Activated T-helper 9 cell treated with anti-CD3 and anti-CD28 coated beads, Interleukin-2, amount 50 U/mL, for 16 hours (primary cell): ENCODE data around the gene RORC.
"Not testable (repeated sequence)": the region's sequence is repeated elsewhere in the genome, so short reads cannot be mapped to it uniquely, and the experiment has no call there.

Experiments used
- DNase-seq: peaks from one replicate; pipeline ENCODE4 v3.0.0-alpha.2; 2020; ENCODE audit warnings: low read depth

The RORC gene

DNA sequence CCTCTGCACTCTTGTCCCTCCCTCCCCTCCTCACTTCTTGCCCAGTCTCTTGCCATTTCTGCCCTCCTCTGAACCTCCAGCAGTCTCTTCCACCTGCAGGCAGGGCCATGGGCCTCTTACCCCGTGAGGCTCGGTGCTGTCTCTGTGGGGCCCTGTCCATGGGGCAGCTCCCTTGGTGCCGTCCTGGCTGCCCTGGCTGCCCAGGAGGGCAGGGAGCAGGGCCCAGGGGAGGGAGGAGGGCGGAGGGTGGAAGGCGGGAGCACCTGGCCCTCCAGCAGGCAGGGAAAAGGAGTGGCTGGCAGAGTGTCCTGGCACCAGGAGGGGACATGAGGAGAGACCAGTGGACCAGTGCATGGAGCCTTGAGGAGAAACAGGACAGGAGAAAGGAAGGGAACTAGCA is at the start of gene RORC:
Gene RORC (minus strand): TSS at position 198 of the 400 bp plus-strand sequence. CDS start 38 bp downstream, at position 160.
- DNase-seq, result no peak

DNA sequence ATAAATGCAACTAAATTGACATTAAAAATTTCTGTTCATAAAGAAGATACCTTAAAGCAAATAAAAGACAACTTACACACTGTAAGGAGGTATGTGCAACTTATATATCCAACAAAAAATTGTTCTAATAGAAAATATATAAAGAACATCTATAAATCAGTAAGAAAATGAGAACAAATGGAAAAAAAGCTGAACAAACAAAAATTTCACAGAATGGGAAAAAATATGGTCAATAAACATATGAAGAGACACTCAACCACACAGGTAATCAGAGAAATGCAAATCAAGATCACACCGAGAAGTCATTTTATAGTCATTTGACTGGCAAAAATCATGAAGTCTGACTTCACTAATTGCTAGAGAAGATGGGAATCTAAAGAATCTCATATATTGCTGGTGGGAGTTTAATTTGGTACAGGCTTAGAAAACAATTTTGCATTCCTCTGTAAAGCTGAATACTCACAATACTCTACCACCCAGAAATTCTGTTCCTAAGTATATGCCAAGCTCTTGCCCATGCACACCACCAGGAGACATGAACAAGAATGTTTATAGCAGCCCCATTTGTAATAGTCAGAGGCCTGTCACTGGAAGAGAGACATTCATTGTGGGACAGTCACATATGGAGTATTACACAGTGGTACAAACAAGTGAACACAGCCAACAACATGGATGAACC is 44.0 kb upstream of the RORC start:
- no peak for DNase-seq

DNA sequence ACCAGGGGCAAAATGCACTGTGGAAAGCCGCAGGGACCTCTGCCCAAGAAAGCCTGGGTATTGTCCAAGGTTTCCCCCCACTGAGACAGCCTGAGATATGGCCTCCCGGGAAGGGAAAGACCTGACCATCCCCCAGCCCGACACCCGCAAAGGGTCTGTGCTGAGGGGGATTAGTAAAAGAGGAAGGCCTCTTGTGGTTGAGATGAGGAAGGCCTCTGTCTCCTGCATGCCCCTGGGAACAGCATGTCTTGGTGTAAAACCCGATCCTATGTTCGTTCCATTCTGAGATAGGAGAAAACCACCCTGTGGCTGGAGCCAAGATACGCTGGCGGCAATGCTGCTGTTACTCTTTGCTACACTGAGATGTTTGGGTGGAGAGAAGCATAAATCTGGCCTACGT is 41.2 kb upstream of the RORC start:
- not testable (repeated sequence) for DNase-seq

DNA sequence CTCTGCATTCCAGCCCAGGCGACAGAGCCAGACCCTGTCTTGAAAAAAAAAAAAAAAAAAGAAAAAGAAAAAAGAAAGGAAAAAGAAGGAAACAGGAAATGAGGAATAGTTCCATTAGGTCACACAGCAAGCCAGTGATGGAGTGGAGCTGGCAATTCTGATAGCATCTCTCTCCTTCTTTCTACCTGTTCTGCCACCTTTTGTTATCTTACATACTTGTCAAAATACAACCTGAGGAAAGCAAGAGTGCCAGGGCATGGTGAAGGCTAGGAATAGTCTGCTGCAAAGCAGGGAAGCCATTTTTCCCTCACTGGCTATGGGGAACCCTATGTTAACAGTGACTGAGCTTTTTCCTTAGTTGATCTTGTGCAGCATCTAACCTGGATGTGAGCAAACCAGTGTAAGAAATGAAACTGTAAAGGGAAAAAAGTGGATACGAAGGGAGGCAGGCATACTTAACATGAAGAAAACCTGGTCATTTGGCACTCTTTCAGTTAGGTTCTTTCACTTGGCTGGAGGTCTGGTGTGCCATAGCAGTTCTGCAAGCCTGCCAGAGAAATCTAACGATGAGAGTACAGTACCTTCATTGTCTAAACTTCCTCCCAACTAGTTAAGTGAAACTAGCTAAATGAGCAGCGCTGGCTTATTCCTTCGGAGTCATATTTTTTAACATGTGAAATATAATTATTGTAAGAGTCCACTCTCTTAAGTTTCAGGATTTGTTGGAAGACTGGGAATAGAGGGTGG is 39.9 kb upstream of the RORC start:
- DNase-seq, result no peak

DNA sequence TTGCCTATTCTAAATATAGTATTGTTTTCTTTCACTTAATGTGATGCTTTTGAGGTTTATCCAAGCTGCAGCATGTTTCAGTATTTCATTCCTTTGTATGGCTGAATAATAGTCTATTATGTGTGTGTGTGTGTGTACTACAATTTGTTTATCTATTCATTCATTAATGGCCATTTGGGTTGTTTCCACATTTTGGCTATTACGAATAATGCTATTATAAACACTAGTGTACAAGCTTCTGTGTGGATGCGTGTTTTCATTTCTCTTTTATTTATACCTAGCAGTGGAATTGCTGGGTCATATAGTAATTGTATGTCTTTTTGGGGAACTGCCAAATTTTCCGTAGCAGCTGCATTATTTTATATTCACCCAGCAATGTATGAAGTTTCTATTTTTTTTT is 36.9 kb upstream of the RORC start:
- no peak for DNase-seq

DNA sequence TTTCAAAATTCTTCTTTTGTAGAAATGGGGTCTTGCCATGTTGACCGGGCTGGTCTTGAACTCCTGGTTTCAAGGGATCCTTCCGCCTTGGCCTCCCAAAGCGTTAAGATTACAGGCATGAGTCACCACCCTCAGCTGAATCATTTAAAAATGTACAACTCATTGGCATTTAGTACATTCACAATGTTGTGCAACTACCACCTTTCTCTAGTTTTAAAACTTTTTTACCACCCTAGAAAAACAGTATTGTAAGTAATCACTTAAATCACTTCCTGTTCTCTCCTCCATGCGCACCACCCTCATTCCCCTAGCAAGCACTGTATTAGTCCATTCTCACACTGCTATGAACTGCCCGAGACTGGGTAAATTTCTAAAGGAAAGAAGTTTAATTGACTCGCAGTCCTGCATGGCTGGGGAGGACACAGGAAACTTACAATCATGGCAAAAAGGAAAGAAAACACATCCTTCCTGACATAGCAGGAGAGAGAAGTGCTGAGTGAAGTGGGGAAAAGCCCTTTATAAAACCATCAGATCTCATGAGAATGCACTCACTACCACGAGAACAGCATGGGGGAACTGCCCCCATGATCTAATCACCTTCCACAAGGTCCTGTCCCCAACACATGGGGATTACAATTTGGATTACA is 36.3 kb upstream of the RORC start:
- DNase-seq, result no peak

DNA sequence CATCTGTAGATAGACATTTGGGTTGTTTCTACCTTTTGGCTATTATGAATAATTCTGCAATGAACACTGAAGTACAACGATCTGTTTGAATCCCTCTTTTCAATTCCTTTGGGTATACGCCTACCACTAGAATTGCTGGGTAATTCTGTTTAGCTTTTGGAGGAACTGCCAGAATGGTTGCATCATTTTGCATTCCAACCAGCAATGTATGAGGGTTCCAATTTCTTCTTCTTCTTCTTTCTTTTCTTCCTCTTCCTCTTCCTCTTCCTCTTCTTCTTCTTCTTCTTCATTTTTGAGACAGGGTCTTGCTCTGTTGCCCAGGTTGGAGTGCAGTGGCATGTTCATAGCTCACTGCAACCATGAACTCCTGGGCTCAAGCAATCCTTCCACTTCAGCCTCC is 35.7 kb upstream of the RORC start:
- no peak for DNase-seq

DNA sequence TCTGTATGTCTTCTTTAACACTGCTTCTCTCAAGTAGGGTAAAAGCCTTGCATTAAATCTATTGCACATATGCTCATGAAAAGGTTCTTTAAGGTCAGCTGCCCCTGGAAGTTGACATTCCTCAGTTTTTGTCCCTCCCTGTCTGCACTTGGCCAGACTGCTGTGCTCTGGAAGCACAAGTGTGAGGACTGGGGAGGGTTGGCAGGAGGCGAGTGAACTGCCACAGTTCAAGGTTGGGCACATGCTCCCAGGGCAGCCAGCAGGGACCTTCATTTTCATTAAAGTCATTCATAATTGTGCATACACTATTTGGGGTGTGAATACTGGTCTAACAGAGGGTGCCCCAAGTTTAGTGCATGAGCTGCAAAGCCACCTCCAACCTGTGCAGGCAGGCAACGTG is 32.8 kb upstream of the RORC start:
- DNase-seq, result no peak

DNA sequence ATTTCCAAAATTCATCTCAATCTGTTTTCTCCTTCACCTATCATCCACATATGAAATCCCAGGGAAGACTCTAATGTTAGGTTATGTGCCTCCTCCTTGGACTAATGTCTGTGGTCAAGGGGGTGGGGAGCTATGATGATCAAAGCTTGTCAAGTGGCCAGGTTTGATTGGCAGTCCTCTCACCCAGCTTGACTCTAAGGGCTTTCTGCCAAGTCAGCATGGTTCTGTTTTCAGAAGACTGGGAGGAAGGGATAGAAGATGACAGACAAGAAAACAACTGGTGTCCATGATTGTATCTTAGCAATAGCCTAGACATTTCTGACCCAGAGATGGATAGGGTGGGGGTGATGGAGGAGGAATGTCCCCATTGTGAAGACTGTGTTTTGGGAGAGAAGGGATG is 31.0 kb upstream of the RORC start:
- DNase-seq, result no peak

DNA sequence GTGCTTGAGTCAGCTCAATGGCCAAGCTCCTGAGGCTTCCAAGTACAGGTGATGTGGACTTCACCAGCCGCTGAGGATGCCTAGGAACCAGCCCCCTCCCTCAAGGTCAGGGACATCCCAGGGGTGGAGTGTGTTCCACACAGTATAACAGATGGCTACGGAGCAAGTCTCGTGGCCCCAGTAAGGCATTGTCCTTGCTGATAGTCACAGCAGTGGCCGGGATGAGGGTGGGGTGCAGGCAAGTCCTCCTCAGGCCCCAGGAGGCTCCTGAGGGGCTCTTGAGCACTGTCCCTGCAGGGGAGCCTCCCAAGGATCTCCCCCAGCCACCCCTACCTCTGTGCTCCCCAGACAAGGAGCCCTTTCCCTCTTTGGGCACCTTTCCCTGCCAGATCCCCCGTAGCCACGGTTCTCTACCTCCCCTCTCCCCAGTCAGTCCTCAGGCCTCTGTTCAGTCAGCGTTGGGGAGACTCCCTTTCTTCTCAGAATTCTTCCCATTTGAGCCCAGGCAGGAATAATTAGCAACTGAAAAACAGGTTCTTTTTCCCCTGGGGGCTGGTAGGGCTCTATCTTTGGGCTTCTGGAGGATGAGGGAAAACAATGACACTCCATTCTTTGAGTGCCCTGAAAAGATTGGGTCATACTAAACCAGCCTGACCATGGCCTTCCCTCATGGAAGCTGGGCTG is 29.0 kb upstream of the RORC start:
- no peak for DNase-seq

DNA sequence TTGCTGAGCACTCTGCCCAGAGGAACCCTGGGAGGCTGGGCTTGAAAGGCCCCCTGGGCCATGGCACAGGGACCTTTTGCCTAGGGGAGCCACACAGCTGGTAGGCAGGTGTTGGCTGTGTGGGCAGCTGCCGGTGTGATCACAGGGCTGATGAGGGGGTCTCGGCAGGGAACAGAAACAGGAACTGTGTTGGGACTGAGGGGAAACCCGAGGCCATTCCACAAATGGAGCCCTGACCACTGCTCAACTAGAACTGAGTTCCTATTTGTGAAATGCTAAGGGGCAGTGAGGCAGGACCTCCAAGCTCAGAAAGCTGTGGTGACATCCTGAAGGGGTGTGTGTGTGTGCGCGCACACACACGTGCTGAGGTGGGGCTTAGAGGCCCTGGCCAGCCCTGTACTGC is 28.3 kb upstream of the RORC start:
- no peak for DNase-seq

DNA sequence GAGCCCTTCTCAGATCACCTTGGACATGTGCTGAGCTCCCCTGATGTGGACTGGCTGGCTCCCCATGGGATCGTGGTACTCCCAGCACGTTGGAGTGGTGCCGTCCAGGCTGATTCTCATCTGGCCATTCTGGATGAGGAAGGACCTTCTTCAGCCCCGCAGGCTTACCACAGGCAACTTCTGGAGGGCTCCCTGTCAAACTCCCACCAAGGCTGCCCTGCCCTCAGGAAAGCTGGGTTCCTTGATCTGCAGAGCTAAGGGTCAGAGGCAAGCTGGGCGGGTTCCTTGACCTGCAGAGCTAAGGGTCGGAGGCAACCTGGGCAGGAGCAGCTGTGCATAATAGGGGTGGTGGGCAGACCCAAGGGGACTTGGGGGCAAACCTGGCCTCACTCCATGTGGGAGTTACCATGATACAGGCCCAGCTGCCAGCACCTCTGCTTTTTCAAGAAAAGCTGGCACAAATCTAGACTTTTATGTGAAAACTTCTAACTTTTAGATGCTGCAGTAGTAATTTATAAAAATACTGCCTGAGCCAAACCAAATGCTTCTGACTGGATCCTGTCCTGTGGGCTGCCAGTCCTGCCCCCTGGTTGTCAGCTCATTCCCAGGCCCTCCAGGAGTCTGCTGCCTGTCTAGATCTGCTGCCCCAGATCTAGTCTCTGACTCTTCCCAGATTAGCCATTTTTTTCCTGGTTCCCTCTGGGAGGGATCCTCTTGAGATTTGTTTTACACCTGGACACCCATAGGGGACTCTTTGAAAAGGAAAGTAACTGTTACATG is 27.5 kb upstream of the RORC start:
- no peak for DNase-seq

DNA sequence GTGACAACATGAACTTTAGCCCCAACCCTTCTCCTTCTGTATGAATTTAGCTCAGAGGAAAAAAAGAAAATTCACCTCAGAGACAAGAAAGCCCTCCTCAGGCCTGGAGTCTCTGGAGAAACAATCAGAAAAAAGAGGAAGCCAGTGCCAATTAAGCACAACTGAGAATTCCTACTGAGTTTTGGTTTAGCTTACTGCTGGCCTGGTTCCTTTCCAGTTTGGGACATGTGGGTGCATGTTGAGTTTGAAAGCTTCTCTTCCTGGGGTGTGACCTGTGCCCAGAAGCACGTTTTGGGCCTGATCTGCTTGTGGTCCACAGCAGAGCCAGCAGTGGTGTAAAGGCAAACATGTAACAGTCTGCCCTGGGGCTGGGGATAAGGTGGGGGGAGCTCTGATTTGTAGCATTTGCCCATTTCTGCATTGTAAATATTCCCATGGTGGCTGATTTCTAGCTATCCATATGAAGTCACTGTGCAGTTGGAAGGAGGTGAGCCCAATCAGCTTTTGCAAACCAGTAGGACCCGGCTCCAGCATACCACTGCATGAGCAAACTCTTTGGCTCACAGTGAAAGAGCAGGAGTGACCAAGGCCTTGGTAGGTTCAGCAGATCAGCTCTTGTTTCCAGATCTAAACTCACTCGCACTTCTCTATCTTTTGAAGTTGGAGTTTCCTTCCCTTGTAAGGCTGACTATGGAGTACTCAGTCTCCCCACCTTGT is 26.6 kb upstream of the RORC start:
- DNase-seq, result no peak

DNA sequence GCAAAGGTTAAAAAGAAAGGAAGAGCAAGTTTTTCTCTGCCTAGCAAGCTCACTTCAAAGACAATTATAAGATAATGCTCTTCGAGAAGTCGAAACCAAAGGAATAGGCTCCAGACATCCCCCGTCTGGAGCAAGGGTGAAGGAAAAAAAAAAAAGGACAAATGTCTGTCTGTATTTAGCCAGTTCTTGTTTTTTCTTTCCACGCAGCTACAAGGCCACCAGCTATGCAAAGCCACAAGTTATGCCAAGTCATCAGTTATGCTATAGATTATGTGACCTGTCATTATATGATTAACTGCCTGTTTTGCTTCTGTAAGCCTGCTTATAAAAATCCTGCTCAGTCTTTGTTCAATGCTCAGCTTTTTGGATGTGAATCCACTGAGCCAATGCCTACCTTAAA is 24.3 kb upstream of the RORC start:
- DNase-seq, result no peak

DNA sequence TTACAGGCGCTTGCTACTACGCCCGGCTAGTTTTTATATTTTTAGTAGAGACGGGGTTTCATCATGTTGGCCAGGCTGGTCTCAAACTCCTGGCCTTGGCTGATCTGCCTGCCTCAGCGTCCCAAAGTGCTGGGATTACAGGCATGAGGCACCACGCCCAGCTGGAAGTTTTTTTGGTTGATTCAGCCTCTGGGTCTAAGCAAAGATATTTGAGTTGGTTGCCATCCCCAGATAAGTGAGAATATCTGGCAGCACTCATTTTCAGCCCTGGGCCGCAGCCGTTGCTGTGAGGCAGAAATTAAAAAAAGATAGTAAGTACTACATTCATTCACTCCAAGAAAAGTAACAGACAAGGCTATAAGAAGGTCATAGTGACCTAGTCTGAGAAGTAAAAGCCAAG is 23.9 kb upstream of the RORC start:
- DNase-seq, result not testable (repeated sequence)

DNA sequence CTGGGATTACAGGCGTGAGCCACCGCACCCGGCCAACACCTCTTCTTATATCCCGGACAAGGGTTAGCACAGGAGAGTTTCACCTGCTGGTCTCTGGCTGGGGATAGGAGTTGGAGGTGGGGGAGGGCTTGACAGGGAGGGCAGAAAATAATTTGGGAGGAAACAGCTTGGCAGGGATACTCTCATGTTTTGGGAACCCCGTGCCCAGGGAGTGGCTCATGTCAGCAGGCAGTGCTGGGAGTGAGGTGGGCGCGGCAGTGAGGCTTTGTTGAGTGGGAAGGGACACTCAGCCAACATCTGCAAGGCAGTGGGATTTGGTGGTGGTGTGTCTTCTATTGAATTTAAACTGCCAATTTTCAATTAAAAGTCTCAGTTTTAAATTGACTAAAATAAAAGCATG is 23.1 kb upstream of the RORC start:
- no peak for DNase-seq

DNA sequence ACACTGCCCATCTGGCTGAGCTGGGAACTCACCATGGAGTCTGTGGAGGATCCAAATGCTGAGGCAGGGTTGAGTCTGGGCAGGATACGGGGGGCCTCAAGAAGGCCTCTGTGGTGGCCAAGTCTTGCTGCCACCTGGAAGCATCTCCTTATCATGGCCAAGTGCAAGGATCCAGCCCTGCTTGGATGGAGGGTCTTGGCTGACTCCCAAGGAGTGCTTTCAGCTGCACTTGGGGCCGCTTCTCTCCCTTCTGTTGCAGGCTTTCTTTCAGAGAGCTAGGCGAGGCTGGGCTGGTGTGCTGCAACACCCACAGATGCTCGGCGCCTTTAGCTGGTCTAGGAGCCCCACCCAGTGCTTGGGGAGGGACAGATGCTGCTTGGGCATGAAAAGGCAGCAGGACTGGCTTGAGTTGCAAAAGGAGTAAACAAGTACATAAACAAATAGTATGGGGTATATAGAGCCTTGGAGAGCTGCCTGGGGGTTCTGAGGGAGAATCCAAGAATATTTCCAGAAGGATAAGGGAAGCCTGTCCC is 21.9 kb upstream of the RORC start, which contains the start of gene THEM5:
Gene THEM5 (minus strand): TSS at position 302 of the 533 bp plus-strand sequence. CDS start 147 bp downstream, at position 155.
- DNase-seq, result no peak

DNA sequence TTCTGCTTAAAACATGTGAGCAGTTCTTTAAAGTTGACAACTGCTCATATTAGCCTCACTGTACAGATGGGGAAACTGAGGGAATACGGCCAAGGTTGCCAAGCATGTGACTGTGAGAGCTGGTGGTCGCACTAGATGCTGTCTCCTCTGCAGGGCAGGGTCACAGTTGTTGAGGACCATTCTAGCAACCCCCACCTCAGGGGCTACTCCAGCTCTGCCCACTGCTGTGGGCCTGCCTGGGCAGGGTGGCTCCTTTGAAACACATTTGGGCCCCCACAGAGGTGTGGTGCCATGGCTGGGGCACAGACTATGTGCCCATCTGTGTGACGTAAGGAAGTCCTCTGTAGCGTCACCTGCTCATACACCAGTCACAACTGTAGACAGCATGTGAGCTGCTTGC is 21.1 kb upstream of the RORC start:
- no peak for DNase-seq

DNA sequence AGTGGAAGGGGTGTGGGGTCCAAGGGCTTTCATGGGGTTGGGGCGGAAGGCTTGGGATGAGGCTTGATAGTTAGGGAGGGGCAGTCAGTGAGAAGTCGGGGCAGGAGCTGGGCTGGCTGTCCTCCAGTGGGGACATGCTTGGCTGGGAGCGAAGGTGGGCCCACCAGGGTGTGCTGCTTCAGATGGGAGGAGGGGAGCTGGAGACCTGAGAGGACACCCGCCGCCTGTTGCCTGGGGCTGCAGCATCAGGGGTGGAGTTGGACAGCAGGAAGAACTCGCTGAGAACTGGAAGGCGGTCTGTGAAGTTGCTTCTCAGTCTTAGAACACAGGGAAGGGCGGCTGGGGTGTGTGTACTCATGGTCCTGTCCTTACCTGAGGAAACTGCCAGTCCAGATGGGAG is 20.3 kb upstream of the RORC start:
- no peak for DNase-seq

DNA sequence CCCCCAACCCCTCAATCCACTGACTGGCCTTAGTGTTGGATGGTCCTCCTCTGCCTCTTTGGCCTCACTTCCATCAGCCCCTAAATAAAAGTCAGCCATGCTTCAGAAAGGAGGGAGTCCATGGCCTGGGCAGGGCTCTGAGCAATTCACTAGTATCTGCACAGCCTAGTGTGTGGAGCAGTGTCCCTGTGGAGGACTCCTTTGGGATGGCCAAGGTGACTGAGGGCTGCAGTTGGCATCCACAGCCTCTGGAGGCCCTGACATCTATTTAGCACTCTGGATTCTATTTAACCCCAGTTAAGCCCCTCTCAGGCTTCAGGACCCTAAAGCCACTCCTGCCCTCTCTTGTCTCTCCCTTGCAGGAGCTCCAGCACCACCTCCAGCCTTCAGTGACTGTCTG is 18.3 kb upstream of the RORC start:
- no peak for DNase-seq

DNA sequence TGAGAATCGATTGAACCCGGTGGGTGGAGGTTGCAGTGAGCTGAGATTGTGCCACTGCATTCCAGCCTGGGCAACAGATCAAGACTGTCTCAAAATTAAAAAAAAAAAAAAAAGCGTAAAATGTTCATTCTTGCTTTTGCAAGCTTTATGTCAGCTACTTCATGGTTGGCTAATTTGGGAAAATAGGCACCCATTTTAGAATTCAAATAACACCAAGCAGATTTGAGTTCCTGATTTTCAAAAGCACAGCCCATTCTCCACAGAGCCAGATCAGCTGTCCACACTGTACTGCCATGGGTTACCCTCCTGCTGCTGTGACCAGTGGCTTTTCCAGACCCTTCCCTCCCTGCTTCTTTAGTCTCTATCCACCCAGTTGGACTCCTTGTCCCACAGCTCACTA is 17.5 kb upstream of the RORC start:
- no peak for DNase-seq
